ENCODE measurements around the gene FAM163B. TPM values are rescaled to one million over a fixed set of nuclear protein-coding genes. Genes with fewer than 3 reads are reported as not detected.

Gene FAM163B
- total RNA-seq, 1 experiment from 2014 or later = not detected

DNA sequence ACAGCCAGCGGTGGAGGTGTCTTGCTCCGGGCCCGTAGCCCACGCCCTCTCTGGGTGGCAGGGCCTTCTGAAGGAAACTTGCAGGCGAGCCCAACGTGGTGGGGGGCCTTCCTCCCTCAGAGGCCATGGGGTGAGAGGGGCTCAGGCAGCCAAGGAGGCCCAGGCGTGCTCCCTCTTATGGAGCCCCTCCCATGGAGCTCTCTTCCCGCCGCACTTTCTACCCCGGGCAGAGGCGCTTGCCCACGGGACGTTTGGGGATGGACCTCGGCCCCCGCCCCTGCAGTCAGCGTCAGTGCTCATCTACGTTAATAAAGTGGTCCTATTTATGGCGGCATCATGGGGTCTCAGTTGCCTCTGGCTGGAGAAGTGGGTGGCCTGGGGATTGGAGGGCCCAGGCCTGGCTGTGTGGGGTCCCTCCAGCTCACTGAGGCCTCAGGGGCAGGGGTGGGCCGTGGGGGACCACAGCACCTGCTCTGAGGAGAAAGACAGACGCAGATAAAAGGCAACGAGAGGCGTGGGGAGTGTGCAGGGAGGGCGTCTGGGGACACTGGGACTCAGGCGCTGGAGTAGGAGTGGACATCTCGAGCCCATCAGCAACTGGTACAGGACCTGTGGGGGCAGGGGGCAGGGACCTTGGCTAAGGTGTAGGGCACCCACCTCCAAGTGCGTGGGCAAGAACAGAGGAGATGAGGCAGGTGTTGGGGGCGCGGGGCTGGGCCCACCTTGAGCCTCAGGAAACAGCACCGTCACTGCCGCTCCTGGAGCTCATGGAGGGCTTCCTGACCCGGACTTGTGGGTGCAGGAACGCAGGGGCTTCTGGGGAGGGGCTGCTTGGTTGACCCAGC lies 33.8 kb downstream of the FAM163B start:
- TF ChIP-seq CTCF (IDR thresholded peaks at IDR 0.05; ENCODE audit: unreplicated experiment) = no peak
- peaks cover 8% of the 10 kb centered on the region for H3K4me1 Mint-ChIP-seq (ENCODE audit: low read depth, unreplicated experiment)
- BruUV-seq (replicated peaks) = no TSS peak
- H3K9me3 Mint-ChIP-seq (ENCODE audit: low read depth, unreplicated experiment) = no peaks in the 10 kb centered on the region
- peaks cover 82% of the 10 kb centered on the region for H3K27me3 Mint-ChIP-seq (ENCODE audit: unreplicated experiment)
- intact Hi-C loops (cut with micrococcal nuclease; ENCODE audit: unreplicated experiment) = no loop called here
- no peak overlapping the region for H3K27ac Mint-ChIP-seq (ENCODE audit: unreplicated experiment)
- CTCF ChIA-PET = no interaction called here
- no peak for DNase-seq
- H3K4me3 Mint-ChIP-seq (ENCODE audit: low read depth, unreplicated experiment) = no peak overlapping the region
- no peaks in the 10 kb centered on the region for H3K36me3 Mint-ChIP-seq (ENCODE audit: insufficient read depth, unreplicated experiment)

- no peak for TF ChIP-seq CTCF (IDR thresholded peaks at IDR 0.05; ENCODE audit: unreplicated experiment)
- intact Hi-C loops (cut with micrococcal nuclease; ENCODE audit: unreplicated experiment) = no loop called here
- BruUV-seq (replicated peaks) = no TSS peak
Observed at GRCh38 chr9:133574771-133575170, 34.4 kb downstream of the FAM163B start.

DNA sequence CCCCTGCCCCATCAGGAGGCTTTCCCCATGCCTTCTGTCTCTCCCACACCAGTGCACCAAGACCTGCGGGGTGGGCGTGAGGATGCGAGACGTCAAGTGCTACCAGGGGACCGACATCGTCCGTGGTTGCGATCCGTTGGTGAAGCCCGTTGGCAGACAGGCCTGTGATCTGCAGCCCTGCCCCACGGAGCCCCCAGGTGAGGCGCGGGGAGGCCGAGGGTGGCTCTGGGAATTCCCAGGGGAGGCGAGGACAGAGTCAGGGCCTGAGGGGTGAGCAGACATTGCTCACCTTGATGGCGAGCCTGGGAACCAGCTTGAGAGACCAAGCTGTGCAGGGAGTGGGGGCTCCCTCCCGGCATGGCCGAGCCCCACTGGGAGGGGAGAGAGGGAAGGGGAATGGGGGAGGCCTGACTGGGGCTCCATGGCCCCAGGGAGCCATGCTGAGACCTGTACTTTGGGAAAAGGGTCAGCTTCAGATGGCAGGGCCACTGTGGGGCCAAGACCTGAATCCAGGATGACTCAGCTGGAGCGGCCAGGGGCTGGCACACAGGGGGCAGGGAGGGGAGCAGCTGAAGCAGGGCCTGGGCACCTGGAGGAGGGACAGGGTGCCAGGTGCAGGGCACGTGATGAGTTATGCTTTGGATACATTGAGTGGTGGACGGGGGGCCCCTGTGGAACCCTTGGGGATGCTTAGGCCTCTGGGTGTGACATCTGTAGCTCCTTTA lies 35.2 kb downstream of the FAM163B start:
- no peaks in the 10 kb centered on the region for H3K9me3 Mint-ChIP-seq (ENCODE audit: low read depth, unreplicated experiment)
- CTCF ChIA-PET = interaction anchor here (0.6 kb wide), 1 partner anchor 94 kb away, joined by 3 read pairs; no protein-coding TSS in a partner anchor
- BruUV-seq (replicated peaks) = no TSS peak
- H3K27ac Mint-ChIP-seq (ENCODE audit: unreplicated experiment) = no peak overlapping the region
- H3K4me1 Mint-ChIP-seq (ENCODE audit: low read depth, unreplicated experiment) = peaks cover 8% of the 10 kb centered on the region
- no peaks in the 10 kb centered on the region for H3K36me3 Mint-ChIP-seq (ENCODE audit: insufficient read depth, unreplicated experiment)
- H3K27me3 Mint-ChIP-seq (ENCODE audit: unreplicated experiment) = peaks cover 86% of the 10 kb centered on the region
- no peak for DNase-seq
- no peak overlapping the region for H3K4me3 Mint-ChIP-seq (ENCODE audit: low read depth, unreplicated experiment)
- TF ChIP-seq CTCF (IDR thresholded peaks at IDR 0.05; ENCODE audit: unreplicated experiment) = no peak
- intact Hi-C loops (cut with micrococcal nuclease; ENCODE audit: unreplicated experiment) = no loop called here

More at GRCh38 chr9:133574771-133575170, 34.4 kb downstream of the FAM163B start:
- DNase-seq = no peak
- Mint-ChIP-seq H3K27ac (ENCODE audit: unreplicated experiment) (no peak overlapping the region), H3K36me3 (ENCODE audit: insufficient read depth, unreplicated experiment) (no peaks in the 10 kb centered on the region), H3K4me3 (ENCODE audit: low read depth, unreplicated experiment) (no peak overlapping the region), H3K9me3 (ENCODE audit: low read depth, unreplicated experiment) (no peaks in the 10 kb centered on the region), H3K4me1 (ENCODE audit: low read depth, unreplicated experiment) (peaks cover 8% of the 10 kb centered on the region), H3K27me3 (ENCODE audit: unreplicated experiment) (peaks cover 80% of the 10 kb centered on the region)
- CTCF ChIA-PET = no interaction called here

GRCh38 chr9:133572821-133573361 lies 36.3 kb downstream of the FAM163B start:
- no peak for TF ChIP-seq CTCF (IDR thresholded peaks at IDR 0.05; ENCODE audit: unreplicated experiment)
- H3K27me3 Mint-ChIP-seq (ENCODE audit: unreplicated experiment) = peaks cover 87% of the 10 kb centered on the region
- intact Hi-C loops (cut with micrococcal nuclease; ENCODE audit: unreplicated experiment) = no loop called here
- DNase-seq = no peak
- H3K36me3 Mint-ChIP-seq (ENCODE audit: insufficient read depth, unreplicated experiment) = no peaks in the 10 kb centered on the region
- H3K4me1 Mint-ChIP-seq (ENCODE audit: low read depth, unreplicated experiment) = peaks cover 8% of the 10 kb centered on the region
- no TSS peak for BruUV-seq (replicated peaks)
- H3K27ac Mint-ChIP-seq (ENCODE audit: unreplicated experiment) = no peak overlapping the region
- CTCF ChIA-PET = no interaction called here
- no peaks in the 10 kb centered on the region for H3K9me3 Mint-ChIP-seq (ENCODE audit: low read depth, unreplicated experiment)
- H3K4me3 Mint-ChIP-seq (ENCODE audit: low read depth, unreplicated experiment) = no peak overlapping the region

Measured in Calu3 (cell line).